ENCODE measurements around the gene TTC23.

DNA sequence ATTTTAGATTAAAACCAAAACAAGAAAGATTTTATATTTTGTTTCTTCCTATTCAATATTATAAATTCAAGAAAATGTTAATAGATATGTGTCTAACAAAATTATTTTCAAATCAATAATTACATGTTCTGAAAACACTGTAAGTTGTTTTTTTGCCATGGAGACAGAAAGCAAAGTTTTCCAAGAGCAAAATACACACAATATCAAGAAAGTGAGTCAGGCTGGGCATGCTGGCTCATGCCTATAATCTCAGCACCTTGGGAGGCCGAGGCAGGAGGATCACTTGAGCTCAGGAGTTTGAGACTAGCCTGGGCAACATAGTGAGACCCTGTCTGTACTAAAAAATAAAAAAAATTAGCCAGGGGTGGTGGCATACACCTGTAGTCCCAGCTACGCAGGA lies 71.7 kb downstream of the TTC23 start:
- TF ChIP-seq POLR2A (IDR thresholded peaks at IDR 0.05; ENCODE audit: low read length) (no peak), GATA1 (IDR thresholded peaks at IDR 0.05; ENCODE audit: low read depth, low read length) (no peak)

Data from erythroblast (primary cell).